Immature natural killer cell (primary cell): ENCODE results near the gene SLC7A10. TPM values are rescaled to one million over a fixed set of nuclear protein-coding genes. Genes with fewer than 3 reads are reported as not detected.
"Not testable (repeated sequence)": the region's sequence is repeated elsewhere in the genome, so short reads cannot be mapped to it uniquely, and the experiment has no call there.

Experiments used
- DNase-seq, 3 donors: peaks; one replicate each; pipeline ENCODE4 v3.0.0; 2022; ENCODE audit warnings: mixed read lengths in 1 of 3
- H3K27ac Mint-ChIP-seq, 6 donors: one replicate each; pipeline ENCODE4 v1.8.0; 2020; ENCODE audit warnings: mixed read lengths in 6 of 6, mild to moderate bottlenecking in 5 of 6, inconsistent platforms in 4 of 6, moderate library complexity in 3 of 6
- H3K27me3 Mint-ChIP-seq, 3 donors: one replicate each; pipeline ENCODE4 v1.8.0; 2020 to 2021; ENCODE audit warnings: low read depth in 3 of 3, mild to moderate bottlenecking in 3 of 3, mixed read lengths in 3 of 3, moderate library complexity in 3 of 3, inconsistent platforms in 1 of 3
- H3K36me3 Mint-ChIP-seq, 3 donors: one replicate each; pipeline ENCODE4 v1.8.0; 2020; ENCODE audit warnings: mixed read lengths in 3 of 3, inconsistent platforms in 2 of 3, mild to moderate bottlenecking in 2 of 3
- H3K4me1 Mint-ChIP-seq, 2 donors: one replicate each; pipeline ENCODE4 v1.8.0; 2020; ENCODE audit warnings: inconsistent platforms in 2 of 2, mild to moderate bottlenecking in 2 of 2, mixed read lengths in 2 of 2, moderate library complexity in 1 of 2
- H3K4me3 Mint-ChIP-seq, 5 donors: one replicate each; pipeline ENCODE4 v1.8.0; 2020; ENCODE audit warnings: mild to moderate bottlenecking in 5 of 5, mixed read lengths in 5 of 5, inconsistent platforms in 3 of 5, moderate library complexity in 3 of 5
- H3K9me3 Mint-ChIP-seq, 6 donors: one replicate each; pipeline ENCODE4 v1.8.0; 2020; ENCODE audit warnings: mild to moderate bottlenecking in 6 of 6, mixed read lengths in 6 of 6, inconsistent platforms in 4 of 6, moderate library complexity in 3 of 6
- polyA plus RNA-seq, 3 donors: library from polyadenylated mRNA; unstranded; fragments of 300-500 nt; fragmentation: Illumina TruSeq; gene quantifications; one replicate each; pipeline ENCODE4 v1.2.3, GENCODE V29; 2021

Gene SLC7A10
- polyA plus RNA-seq, 3 donors from 2014 or later, result not detected

DNA sequence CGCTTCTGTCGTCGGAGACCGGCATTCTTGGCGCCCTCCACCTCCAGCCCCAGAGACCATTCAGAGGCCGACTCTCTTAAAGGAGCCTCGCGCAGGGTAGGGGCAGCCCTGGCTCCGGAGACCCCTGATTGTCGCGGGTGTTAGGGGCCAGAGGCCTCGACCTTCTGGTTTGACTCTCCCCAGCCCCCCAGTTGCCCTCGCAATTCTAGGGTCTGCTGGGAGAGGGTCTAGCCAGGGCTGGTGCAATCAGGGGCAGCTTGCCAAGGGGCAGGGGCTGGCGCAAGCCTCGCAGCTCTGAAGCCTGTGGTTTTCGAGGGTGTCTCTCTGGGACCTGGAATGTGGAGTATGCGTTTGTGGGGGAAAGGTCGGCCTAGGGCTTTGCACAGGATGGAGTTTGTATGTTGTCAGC, 1.6 kb upstream of the SLC7A10 start:
- no peak for DNase-seq
- Mint-ChIP-seq H3K4me3 (peak overlapping the region; percentile 61 to 80 (median 71)), H3K27ac (no peak overlapping the region), H3K36me3 (peaks cover 6 to 15% (median 10%) of the 10 kb centered on the region in 3 donors), H3K4me1 (peaks cover 9 to 15% of the 10 kb centered on the region in 2 donors), H3K9me3 (peaks cover 14 to 18% (median 16%) of the 10 kb centered on the region in 6 donors), H3K27me3 (peaks cover 17 to 35% (median 27%) of the 10 kb centered on the region in 3 donors)

DNA sequence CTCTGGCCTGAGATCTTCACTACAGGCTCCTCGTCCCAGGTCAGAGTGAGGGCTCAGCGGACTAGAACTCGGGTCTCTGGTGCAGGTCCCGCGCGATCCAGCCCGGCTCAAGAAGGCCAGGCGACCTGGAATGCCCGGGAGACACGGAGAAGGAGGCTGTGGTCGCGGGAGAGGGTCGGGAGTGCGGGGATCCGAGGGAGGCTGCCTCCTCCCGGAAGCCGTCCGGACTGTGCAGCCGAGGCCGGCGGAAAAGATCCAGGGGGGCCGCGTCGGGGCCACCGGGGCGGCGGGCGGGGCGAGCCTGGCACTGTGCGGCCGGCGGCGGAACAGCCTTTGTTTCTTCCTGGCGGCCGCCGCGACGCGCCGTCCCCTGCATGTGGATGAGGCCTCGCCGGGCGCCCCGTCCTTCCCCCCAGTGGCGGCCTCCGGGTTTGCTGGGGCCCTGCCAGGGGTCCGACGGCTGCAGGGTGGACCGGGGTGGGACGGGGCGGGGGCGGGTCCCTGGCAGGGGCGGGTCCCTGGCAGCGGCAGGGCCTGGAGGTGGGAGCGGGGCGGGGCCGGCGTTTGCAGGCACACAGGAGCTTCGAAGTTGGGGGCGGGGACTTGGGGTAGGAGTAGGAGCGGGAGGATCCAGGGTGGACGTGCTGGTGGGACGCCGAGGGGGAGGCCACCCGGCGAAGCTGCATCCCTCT, 1.0 kb upstream of the SLC7A10 start:
- Mint-ChIP-seq H3K36me3 (peaks cover 6 to 15% (median 10%) of the 10 kb centered on the region in 3 donors), H3K27me3 (peaks cover 17 to 37% (median 27%) of the 10 kb centered on the region in 3 donors), H3K27ac (no peak overlapping the region), H3K9me3 (peaks cover 14 to 18% (median 16%) of the 10 kb centered on the region in 6 donors), H3K4me3 (peak overlapping the region; percentile 68 to 80 (median 71)), H3K4me1 (peaks cover 9 to 15% of the 10 kb centered on the region in 2 donors)
- DNase-seq, result no peak

GRCh38 chr19:33224694-33225457, 774 bp downstream of the SLC7A10 start:
- Mint-ChIP-seq H3K4me3 (peak overlapping the region; percentile 40 to 67 (median 47)), H3K4me1 (peaks cover 9 to 15% of the 10 kb centered on the region in 2 donors), H3K36me3 (peaks cover 6 to 15% (median 10%) of the 10 kb centered on the region in 3 donors), H3K27me3 (peaks cover 19 to 33% (median 27%) of the 10 kb centered on the region in 3 donors), H3K27ac (no peak overlapping the region), H3K9me3 (peaks cover 14 to 18% (median 16%) of the 10 kb centered on the region in 6 donors)
- DNase-seq, result no peak

DNA sequence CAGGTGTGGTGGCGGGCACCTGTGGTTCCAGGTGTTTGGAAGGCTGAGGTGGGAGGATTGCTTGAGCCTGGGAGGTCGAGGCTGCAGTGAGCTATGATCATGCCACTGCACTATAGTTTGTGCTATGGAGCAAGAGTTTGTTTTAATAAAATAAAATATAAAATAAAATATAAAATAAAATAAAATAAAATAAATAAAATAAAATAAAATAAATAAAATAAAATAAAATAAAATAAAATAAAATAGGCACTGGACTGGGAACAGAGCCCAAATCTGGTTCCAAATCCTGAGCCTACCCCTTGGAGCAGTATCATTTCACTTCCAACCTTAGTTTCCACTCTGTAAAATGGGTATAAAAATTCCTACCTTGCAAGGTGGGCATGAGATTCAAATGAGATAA, 3.4 kb downstream of the SLC7A10 start:
- Mint-ChIP-seq H3K4me1 (peaks cover 9 to 12% of the 10 kb centered on the region in 2 donors), H3K27me3 (peaks cover 10 to 19% (median 15%) of the 10 kb centered on the region in 3 donors)
- not testable (repeated sequence) for H3K9me3 Mint-ChIP-seq, DNase-seq, H3K27ac Mint-ChIP-seq, H3K4me3 Mint-ChIP-seq, H3K36me3 Mint-ChIP-seq

- Mint-ChIP-seq H3K27me3 (peaks cover 10 to 16% (median 15%) of the 10 kb centered on the region in 3 donors), H3K9me3 (peaks cover 0 to 4% (median 0%) of the 10 kb centered on the region in 6 donors), H3K27ac (no peak overlapping the region), H3K4me3 (no peak overlapping the region), H3K4me1 (peaks cover 9 to 10% of the 10 kb centered on the region in 2 donors), H3K36me3 (peaks cover 0 to 4% (median 3%) of the 10 kb centered on the region in 3 donors)
- DNase-seq, result no peak
Observed at GRCh38 chr19:33221638-33222037, 4.0 kb downstream of the SLC7A10 start.

- no peak for DNase-seq
- no peak overlapping the region for H3K27ac Mint-ChIP-seq
- peaks cover 6 to 12% (median 10%) of the 10 kb centered on the region in 3 donors for H3K27me3 Mint-ChIP-seq
- H3K4me3 Mint-ChIP-seq, result no peak overlapping the region
- H3K9me3 Mint-ChIP-seq, result peaks cover 0 to 2% (median 0%) of the 10 kb centered on the region in 6 donors
- peaks cover under 1 to 2% of the 10 kb centered on the region in 2 donors for H3K4me1 Mint-ChIP-seq
- H3K36me3 Mint-ChIP-seq, result no peaks in the 10 kb centered on the region
Observed at GRCh38 chr19:33220735-33221134, 4.9 kb downstream of the SLC7A10 start.

DNA sequence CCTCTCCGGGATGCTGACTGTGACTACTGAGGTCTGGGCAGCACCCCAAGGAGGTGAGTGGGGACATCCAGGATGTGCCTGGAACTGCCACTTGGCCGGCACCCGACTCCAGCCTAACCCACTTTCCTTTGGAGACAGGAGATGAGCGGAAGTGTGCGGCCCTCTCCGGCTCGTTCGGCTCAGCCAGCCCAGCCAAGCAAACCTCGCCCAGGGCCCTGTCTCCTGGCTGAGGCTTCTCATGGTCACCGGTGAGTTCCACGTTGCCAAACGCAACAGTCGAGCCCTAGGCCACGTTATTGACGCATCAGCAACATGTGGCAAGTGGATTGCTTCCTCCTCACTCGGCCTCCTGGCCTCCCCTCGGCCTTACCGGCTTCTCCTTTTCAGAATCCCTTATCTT, 5.5 kb downstream of the SLC7A10 start:
- peaks cover 5 to 12% (median 10%) of the 10 kb centered on the region in 3 donors for H3K27me3 Mint-ChIP-seq
- H3K36me3 Mint-ChIP-seq, result no peaks in the 10 kb centered on the region
- H3K4me1 Mint-ChIP-seq, result peaks cover 0 to 2% of the 10 kb centered on the region in 2 donors
- no peak overlapping the region for H3K27ac Mint-ChIP-seq
- H3K4me3 Mint-ChIP-seq, result no peak overlapping the region
- no peak for DNase-seq
- H3K9me3 Mint-ChIP-seq, result peaks cover 0 to 2% (median 0%) of the 10 kb centered on the region in 6 donors

GRCh38 chr19:33219261-33219815, 6.3 kb downstream of the SLC7A10 start:
- H3K27ac Mint-ChIP-seq, result no peak overlapping the region
- H3K36me3 Mint-ChIP-seq, result no peaks in the 10 kb centered on the region
- H3K4me3 Mint-ChIP-seq, result no peak overlapping the region

GRCh38 chr19:33217881-33218280, 7.8 kb downstream of the SLC7A10 start:
- Mint-ChIP-seq H3K9me3 (peaks cover 0 to 2% (median 0%) of the 10 kb centered on the region in 6 donors), H3K36me3 (no peaks in the 10 kb centered on the region), H3K4me3 (no peak overlapping the region), H3K4me1 (no peaks in the 10 kb centered on the region), H3K27me3 (peaks cover 3 to 7% (median 3%) of the 10 kb centered on the region in 3 donors), H3K27ac (no peak overlapping the region)
- no peak for DNase-seq

More at GRCh38 chr19:33219261-33219815, 6.3 kb downstream of the SLC7A10 start:
- no peak for DNase-seq
- Mint-ChIP-seq H3K9me3 (peaks cover 0 to 2% (median 0%) of the 10 kb centered on the region in 6 donors), H3K27me3 (peaks cover 2 to 12% (median 5%) of the 10 kb centered on the region in 3 donors), H3K4me1 (no peaks in the 10 kb centered on the region)

DNA sequence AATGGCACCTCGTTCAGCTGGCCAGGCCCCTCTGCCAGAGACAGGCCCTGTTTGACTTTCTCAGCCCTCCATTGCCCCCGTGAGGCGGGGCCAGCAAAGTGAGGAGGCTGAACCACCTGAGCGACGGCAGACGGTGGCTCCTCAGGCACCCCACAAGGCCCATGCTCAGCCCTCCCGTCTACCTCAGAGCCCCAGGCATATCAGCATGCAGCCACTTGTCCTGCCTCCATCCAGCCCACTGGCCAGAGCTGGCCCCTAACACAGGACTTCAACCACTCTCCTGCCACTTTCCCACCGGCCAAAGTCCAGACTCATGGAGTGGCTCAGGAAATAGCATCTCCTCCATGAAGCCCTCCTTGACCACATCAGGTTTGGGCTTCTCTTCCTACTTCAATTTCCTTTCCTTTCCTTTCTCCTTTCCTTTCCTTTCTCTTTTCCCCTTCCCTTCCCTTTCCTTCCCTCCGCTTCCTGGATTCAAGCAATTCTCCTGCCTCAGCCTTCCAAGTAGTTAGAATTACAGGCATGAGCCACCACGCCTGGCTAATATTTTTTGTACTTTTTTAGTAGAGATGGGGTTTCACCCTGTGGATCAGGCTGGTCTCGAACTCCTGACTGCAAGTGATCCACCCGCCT, 9.3 kb downstream of the SLC7A10 start:
- Mint-ChIP-seq H3K4me1 (no peaks in the 10 kb centered on the region), H3K9me3 (peaks cover 0 to 2% (median 0%) of the 10 kb centered on the region in 6 donors), H3K4me3 (no peak overlapping the region), H3K36me3 (no peaks in the 10 kb centered on the region), H3K27ac (no peak overlapping the region), H3K27me3 (peaks cover 0 to 3% (median 1%) of the 10 kb centered on the region in 3 donors)
- DNase-seq, result no peak

DNA sequence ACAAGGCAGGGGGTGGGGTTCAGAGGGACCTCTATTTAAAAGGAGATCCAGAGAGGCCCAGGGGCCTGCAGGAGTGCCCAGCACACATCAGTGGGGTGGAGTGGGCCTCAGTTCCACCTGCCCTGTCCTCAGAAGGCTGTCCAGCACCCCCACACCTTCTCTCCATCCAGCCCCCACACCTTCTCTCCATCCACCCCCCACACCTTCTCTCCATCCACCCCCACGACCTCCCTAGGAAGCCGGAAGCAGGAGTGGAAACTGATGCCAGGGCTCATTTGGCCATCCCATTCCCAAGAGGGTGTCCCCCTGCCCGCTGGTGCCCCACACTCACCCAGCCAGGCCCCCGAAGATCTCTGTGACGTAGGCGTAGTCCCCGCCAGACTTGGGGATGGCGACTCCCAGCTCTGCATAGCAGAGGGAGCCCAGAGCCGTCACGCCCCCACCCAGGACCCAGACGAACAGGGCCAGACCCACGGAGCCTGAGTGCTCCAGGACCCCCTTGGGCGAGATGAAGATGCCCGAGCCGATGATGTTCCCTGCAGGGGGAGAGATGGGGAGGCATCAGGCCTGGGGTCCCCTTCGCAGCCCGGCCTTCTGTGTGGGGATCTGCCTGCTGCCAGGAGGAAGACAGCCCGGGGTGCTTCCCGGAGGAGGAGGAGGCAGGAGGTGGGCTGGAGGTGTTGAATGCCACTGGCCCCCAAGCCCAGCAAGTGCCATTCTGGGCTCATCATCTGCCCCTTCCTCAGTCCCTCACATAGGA, 10.0 kb downstream of the SLC7A10 start:
- H3K9me3 Mint-ChIP-seq, result peaks cover 0 to 2% (median 0%) of the 10 kb centered on the region in 6 donors

DNA sequence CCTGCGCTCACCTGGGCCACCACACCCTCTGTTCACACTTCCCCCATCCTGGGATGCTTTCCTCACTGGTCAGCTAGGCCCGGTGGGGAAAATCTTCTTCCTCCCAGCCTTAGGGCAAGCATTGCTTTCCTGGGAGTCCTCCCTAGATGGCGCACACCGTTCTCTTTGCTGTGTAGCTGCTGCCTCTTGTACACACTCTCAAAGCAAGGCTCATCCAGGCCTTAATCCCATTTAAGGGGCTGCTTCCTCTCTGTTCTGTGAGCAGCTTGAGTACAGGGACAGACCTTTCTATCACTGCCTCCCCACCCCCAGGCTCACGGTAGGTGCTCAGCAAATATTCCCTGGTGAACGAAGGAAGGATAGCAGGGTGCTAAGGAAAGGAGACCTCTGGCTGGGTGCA, 11.1 kb downstream of the SLC7A10 start:
- H3K9me3 Mint-ChIP-seq, result peaks cover 0 to 2% (median 0%) of the 10 kb centered on the region in 6 donors
- H3K27me3 Mint-ChIP-seq, result peaks cover 0 to 1% (median 0%) of the 10 kb centered on the region in 3 donors
- H3K4me3 Mint-ChIP-seq, result no peak overlapping the region
- no peaks in the 10 kb centered on the region for H3K36me3 Mint-ChIP-seq
- H3K27ac Mint-ChIP-seq, result no peak overlapping the region
- no peaks in the 10 kb centered on the region for H3K4me1 Mint-ChIP-seq
- DNase-seq, result no peak

More for the DNA sequence above, 10.0 kb downstream of the SLC7A10 start:
- DNase-seq, result no peak
- Mint-ChIP-seq H3K27ac (no peak overlapping the region), H3K36me3 (no peaks in the 10 kb centered on the region), H3K4me1 (no peaks in the 10 kb centered on the region), H3K4me3 (no peak overlapping the region), H3K27me3 (peaks cover 0 to 3% (median 1%) of the 10 kb centered on the region in 3 donors)
